UCSD-AML1 (cell line): ENCODE measurements around the gene A2M.

Source experiments
- DNase-seq: peaks from one replicate; lab custom pipeline; 2025; ENCODE audit not compliant: unreplicated experiment; lab: John Stamatoyannopoulos, UW

A2M gene

GRCh38 chr12:9074484-9075137, 41.1 kb downstream of the A2M start:
- no peak for DNase-seq

GRCh38 chr12:9073076-9073475, 42.6 kb downstream of the A2M start:
- DNase-seq = no peak

- DNase-seq = no peak
These were observed 43.2 kb downstream of the A2M start for GRCh38 chr12:9072481-9073038.

- no peak for DNase-seq
These were observed 43.8 kb downstream of the A2M start for GRCh38 chr12:9071969-9072368.

GRCh38 chr12:9071518-9071917, 44.2 kb downstream of the A2M start:
- no peak for DNase-seq

GRCh38 chr12:9070351-9070750, 45.4 kb downstream of the A2M start:
- DNase-seq = no peak

- DNase-seq = no peak
These were observed 47.1 kb downstream of the A2M start for GRCh38 chr12:9068600-9068999.

GRCh38 chr12:9068086-9068485, 47.6 kb downstream of the A2M start:
- DNase-seq = no peak

GRCh38 chr12:9066755-9067423, 48.8 kb downstream of the A2M start:
- no peak for DNase-seq

- no peak for DNase-seq
These were observed 49.5 kb downstream of the A2M start for GRCh38 chr12:9066183-9066623.

- no peak for DNase-seq
These were observed 50.2 kb downstream of the A2M start for GRCh38 chr12:9065607-9065856.

GRCh38 chr12:9064815-9065606, 50.7 kb downstream of the A2M start:
- DNase-seq = no peak

GRCh38 chr12:9064201-9064814, 51.4 kb downstream of the A2M start:
- no peak for DNase-seq

GRCh38 chr12:9052610-9053009, 63.1 kb downstream of the A2M start:
- no peak for DNase-seq

- no peak for DNase-seq
These were observed 64.6 kb downstream of the A2M start for GRCh38 chr12:9051158-9051550.

GRCh38 chr12:9050521-9051157, 65.1 kb downstream of the A2M start:
- DNase-seq = no peak

- DNase-seq = no peak
These were observed 66.1 kb downstream of the A2M start for GRCh38 chr12:9049520-9050133.

- no peak for DNase-seq
These were observed 66.8 kb downstream of the A2M start for GRCh38 chr12:9048930-9049329.

GRCh38 chr12:9047105-9047504, 68.6 kb downstream of the A2M start:
- no peak for DNase-seq

GRCh38 chr12:9043766-9044165, 72.0 kb downstream of the A2M start:
- DNase-seq = no peak

- no peak for DNase-seq
These were observed 74.4 kb downstream of the A2M start for GRCh38 chr12:9041321-9041720.
